22Rv1 (cell line): ENCODE results near the gene MPRIP.

Experiments used
- H3K27ac ChIP-seq: fragments of 450-650 bp; 2 replicates; pipeline ENCODE4 v1.5.1; 2017
- CTCF ChIP-seq: fragments of 450-650 bp; IDR thresholded peaks from 2 replicates; pipeline ENCODE4 v1.5.1; 2017; ENCODE audit warnings: mild to moderate bottlenecking
- ZFX ChIP-seq: fragments of 450-650 bp; IDR thresholded peaks from 2 replicates; pipeline ENCODE4 v1.6.1; 2017; ENCODE audit warnings: antibody characterized with exemption, borderline replicate concordance

MPRIP gene

GRCh38 chr17:17041571-17042383 is 480 bp upstream of the MPRIP start:
- no peak for TF ChIP-seq ZFX
- TF ChIP-seq CTCF, result no peak
- peak overlapping the region; percentile 58 for H3K27ac ChIP-seq

DNA sequence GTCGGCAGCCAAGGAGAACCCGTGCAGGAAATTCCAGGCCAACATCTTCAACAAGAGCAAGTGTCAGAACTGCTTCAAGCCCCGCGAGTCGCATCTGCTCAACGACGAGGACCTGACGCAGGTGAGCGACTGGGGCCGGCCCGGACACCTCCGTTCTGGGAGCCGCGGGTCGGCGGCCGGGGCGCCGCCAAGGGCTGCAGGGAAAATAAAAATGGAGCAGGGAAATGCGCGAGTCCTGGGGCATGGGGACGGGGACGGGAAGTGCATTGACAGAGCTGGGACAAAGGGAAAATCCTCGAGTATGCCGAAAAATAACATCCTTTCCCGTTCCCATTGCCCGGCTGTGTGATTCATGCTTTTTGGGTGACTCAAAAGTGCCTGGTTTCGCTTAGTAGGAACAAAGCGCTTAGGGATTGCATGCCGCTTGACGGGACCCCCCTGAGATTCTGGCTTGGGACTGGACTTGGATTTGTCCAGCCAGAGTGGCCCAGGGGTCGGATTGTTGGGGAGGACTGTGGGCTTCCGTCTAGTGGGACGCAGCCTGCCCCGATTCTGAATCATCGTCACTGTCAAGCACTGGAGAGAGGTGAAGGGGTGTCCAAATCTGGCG is 699 bp downstream of the MPRIP start:
- H3K27ac ChIP-seq, result peak overlapping the region; percentile 58

GRCh38 chr17:17043461-17044271 is 1.4 kb downstream of the MPRIP start:
- no peak for TF ChIP-seq ZFX
- TF ChIP-seq CTCF, result no peak
- peak overlapping the region; percentile 58; the same call in 1 of the 2 replicates for H3K27ac ChIP-seq

More for the DNA sequence above, 699 bp downstream of the MPRIP start:
- no peak for TF ChIP-seq CTCF
- TF ChIP-seq ZFX, result no peak

DNA sequence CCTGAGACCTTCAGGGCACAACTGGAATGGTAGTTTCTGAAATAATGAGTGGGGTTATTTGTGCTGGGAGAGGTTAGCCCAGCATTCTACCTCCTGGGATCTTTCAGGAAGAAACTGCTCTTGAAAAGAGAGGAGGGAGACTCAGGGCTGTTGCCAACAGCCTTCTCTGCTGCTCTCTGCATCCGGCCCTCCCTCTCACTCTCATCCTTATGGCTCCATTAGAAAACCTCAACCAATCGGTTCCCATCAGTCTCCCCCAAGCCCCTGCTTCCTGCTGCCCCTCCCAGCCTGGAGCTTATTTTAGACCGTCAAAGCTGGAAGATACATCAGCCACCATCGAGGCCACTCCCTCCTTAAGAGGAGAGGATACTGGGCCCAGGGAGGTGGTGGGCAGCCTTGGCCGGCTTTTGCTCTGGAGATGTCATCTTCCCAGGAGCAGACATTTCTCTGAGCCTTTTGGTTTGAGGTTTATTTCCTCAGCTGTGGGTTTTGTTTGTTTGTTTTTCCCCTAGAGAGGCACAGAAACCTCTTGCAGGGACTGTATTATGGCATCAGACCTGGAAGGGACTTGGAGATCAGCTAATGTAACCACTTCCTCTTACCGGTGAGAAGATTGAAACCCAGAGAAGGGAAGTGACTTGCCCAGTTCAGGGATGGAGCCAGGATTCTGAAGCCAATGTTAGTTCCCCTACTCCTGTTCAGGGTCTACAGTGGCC is 2.7 kb downstream of the MPRIP start:
- TF ChIP-seq CTCF, result no peak
- no peak for TF ChIP-seq ZFX
- H3K27ac ChIP-seq, result no peak overlapping the region; the same call in 1 of the 2 replicates

GRCh38 chr17:17048106-17048505 is 5.8 kb downstream of the MPRIP start:
- no peak for TF ChIP-seq ZFX
- no peak for TF ChIP-seq CTCF
- no peak overlapping the region for H3K27ac ChIP-seq

- TF ChIP-seq CTCF, result no peak
- TF ChIP-seq ZFX, result no peak
- no peak overlapping the region for H3K27ac ChIP-seq
Observed at GRCh38 chr17:17050346-17051345, 8.4 kb downstream of the MPRIP start.
